NCI-H1105 treated with DMSO at 0.1 percent for 48 hours (cell line): ENCODE data around the gene ACAP2.

Experiments used
- DNase-seq: peaks from one replicate; lab custom pipeline; 2025; lab: John Stamatoyannopoulos, UW

The ACAP2 gene

GRCh38 chr3:195258449-195259153 is 184.2 kb downstream of the ACAP2 start:
- no peak for DNase-seq

GRCh38 chr3:195257454-195258448 is 185.1 kb downstream of the ACAP2 start:
- no peak for DNase-seq

- DNase-seq: no peak
Measured at GRCh38 chr3:195256639-195257453, 186.0 kb downstream of the ACAP2 start.

DNA sequence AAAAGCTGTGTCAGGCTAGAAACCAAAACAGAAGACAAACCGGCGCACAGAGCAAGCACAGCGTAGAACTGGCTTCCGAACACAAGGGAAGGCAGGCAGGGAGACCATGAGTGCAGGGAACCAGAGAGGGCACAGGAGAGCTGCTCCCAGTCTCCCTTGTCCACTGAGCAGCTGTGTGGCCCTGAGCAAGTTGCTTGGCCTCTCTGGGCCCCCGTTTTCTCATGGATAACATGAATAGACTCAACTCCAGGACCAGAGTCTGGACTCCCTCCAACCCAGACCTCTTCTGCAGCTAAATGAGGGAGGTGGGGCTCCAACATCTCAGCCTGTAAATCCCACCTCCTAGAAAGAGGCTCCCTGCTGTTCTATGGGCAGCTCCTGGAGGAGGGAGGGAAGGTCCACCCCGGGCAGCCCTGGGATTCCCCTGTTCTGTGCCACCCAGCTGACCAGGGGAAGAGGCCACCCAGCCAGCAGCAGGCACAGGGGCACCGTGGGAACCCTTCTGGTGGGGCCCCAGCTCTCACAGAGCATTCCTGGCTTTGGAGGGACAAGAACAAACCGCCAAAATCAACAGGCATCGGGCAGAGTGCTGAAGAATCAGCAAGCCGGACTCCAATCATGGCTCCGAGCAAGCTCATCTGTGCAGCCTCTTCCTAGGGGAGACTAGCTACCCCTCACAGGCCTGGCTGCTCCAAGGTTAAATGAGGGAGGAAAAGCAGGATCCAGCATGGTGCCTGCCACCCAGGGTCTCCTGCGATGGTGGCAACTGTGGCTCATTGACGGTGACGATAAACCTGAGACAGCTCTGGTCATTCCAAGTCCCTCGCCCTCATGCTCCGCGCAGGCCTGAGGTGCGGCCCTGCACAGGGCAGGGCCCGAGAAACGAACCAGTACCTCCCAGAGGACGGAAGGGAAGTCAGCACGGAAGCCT is 187.0 kb downstream of the ACAP2 start:
- no peak for DNase-seq

GRCh38 chr3:195255176-195255500 is 187.7 kb downstream of the ACAP2 start:
- DNase-seq: no peak

- DNase-seq: no peak
Measured at GRCh38 chr3:195254454-195255175, 188.2 kb downstream of the ACAP2 start.

- no peak for DNase-seq
Measured at GRCh38 chr3:195253923-195254432, 188.8 kb downstream of the ACAP2 start.

GRCh38 chr3:195251336-195252065 is 191.3 kb downstream of the ACAP2 start:
- no peak for DNase-seq

DNA sequence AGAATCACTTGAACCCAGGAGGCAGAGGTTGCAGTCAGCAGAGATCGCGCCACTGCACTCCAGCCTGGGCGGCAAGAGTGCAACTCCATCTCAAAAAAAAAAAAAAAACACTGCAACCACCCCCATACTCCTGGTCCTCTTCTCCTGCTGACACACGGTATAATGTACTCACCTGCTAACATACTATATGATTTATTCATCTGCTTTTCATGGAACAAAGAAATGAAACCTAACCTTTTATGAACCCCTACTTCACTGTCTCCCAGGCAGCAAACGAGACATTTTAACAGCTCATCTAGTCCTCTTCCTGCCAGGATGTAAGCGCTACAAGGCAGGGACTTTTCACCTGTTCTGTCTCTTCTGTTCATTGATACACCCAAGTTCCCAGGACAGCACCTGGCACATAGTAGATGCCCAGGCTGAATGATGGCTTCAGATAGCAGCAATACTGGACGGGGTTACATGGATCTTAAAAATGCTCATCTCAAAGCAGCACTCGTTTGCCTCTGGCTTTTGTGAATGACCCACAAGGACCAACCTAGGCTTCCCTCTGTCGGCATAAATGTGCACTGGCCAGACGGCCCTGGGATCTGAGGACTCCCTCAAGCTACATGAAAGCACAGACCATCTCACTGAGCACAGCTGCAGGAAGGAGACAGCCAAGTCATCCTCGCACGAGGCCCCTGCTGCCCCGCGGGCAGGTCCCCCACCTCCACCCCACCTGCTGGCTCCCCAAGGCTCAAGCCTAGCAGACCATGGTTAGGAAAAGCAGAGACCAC is 192.2 kb downstream of the ACAP2 start:
- peak; percentile 38 for DNase-seq

GRCh38 chr3:195249858-195250464 is 192.9 kb downstream of the ACAP2 start:
- no peak for DNase-seq

DNA sequence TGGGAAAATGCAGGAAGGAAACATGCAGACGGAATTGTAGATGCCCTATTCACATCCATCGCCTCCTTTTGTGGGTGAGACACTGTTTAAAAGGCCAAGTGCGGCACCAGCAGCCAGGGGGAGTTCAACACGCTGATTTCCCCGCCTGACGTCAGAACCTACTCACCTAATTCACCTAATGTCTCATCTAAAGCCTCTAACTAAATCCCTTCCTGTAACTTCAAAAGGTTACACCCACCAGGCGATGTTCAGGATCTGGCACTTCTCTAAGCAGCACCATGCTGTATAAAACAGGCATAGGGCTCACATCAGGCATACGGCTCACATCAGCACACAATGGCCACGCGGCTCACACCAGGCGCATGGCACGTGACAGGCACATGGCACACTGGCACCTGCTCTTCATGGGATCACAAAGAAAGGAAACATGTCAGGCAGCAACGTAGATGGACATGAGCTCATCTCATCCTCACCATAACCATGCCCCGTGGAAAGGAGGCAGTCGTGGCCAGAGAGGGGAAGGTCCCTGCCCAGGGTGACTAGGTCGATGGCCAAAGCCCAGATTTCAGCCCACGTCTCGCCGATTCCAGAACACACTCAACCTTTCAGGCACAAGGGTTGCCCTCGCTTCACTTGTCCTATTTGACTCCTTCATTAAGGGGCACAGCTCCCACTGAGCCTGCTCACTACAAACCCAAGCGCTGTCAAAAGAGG is 193.6 kb downstream of the ACAP2 start:
- DNase-seq: no peak

GRCh38 chr3:195248281-195248680 is 194.5 kb downstream of the ACAP2 start:
- DNase-seq: no peak

DNA sequence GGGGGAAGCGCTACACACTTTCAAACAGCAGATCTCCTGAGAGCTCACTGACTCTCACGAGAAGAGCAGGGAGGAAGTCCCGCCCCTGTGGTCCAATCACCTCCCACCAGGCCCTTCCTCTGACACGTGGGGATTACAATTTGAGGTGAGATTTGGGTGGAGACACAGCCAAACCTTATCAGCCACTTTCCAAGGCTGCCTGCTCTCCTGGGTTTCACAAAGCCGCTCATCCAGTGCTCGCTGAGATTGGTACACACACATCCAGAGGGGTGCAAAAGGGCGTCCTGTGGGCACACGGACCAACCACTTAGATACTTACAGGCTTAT is 195.0 kb downstream of the ACAP2 start:
- no peak for DNase-seq

GRCh38 chr3:195247086-195247862 is 195.5 kb downstream of the ACAP2 start:
- DNase-seq: no peak

- DNase-seq: no peak
Measured at GRCh38 chr3:195246581-195246995, 196.2 kb downstream of the ACAP2 start.

DNA sequence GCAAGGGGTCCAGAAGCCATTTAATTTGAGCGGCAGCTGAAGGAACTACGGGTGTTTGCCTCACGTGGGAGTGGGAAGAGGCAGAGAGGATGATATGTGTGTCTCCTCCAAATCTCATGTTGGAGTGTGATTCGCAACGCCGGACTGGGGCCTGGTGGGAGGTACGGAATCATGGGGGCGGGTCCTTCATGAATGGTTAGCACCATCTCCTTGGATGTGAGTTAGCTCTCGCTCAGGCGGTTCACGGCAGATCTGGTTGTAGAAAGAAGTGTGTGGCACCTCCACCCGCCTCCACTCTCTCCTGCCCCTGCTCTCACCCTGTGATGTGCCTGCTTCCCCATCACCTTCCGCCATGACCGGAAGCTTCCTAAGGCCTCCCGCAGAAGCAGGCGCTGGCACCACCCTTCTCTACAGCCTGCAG is 197.3 kb downstream of the ACAP2 start:
- DNase-seq: no peak
